IMR-90 (cell line): ENCODE data around the gene NUBPL. TPM values are rescaled to one million over a fixed set of nuclear protein-coding genes. Genes with fewer than 3 reads are reported as not detected.
"Not testable (repeated sequence)": the region's sequence is repeated elsewhere in the genome, so short reads cannot be mapped to it uniquely, and the experiment has no call there.

Experiments
- ATAC-seq: fragments of 200-7000 bp; cut with Tn5 transposase; 2 replicates; pipeline ENCODE4 v1.9.1; 2020; ENCODE audit warnings: low read depth, mild to moderate bottlenecking, moderate library complexity
- BruUV-seq: library from RNA; stranded (reverse); fragments of 400-500 nt; replicated peaks from 2 replicates; lab custom pipeline; 2021; lab: Mats Ljungman, UMichigan
- CTCF ChIA-PET: fragments of 300-600 bp; formaldehyde crosslinking; extraction: SDS; loops from one replicate; lab custom pipeline; 2021; ENCODE audit warnings: antibody characterized with exemption; lab: Yijun Ruan, JAX
- POLR2A ChIA-PET: fragments of 300-600 bp; sonication (Branson Sonifier 250); formaldehyde crosslinking; loops from one replicate; lab custom pipeline; 2022; ENCODE audit warnings: antibody characterized with exemption; ENCODE audit not compliant: unreplicated experiment; lab: Charles Lee
- DNase-seq: peaks from one replicate; pipeline ENCODE4 v3.0.0; 2013
- H2AFZ ChIP-seq: replicated peaks from 2 replicates; pipeline ENCODE3; 2013; ENCODE audit warnings: low read length, mild to moderate bottlenecking; ENCODE audit not compliant: poor library complexity
- H2AK5ac ChIP-seq: 2 replicates; pipeline ENCODE4 v1.6.1; 2013; ENCODE audit warnings: low read depth, low read length, inconsistent platforms
- H2AK9ac ChIP-seq: replicated peaks from 2 replicates; pipeline ENCODE3; 2013; ENCODE audit warnings: mild to moderate bottlenecking, low read depth, low read length, moderate library complexity; ENCODE audit not compliant: poor library complexity
- H2BK120ac ChIP-seq: 2 replicates; pipeline ENCODE4 v1.6.1; 2013; ENCODE audit warnings: low read depth, low read length, inconsistent platforms
- H2BK15ac ChIP-seq: 3 replicates; pipeline ENCODE4 v1.6.1; 2013; ENCODE audit warnings: low read depth, low read length, inconsistent platforms
- H2BK20ac ChIP-seq: 2 replicates; pipeline ENCODE4 v1.6.1; 2013; ENCODE audit warnings: low read depth, mild to moderate bottlenecking, inconsistent platforms, low read length, moderate library complexity
- H2BK5ac ChIP-seq: 2 replicates; pipeline ENCODE4 v1.6.1; 2013; ENCODE audit warnings: mild to moderate bottlenecking, low read depth, low read length, inconsistent platforms; ENCODE audit not compliant: poor library complexity, severe bottlenecking
- H3K14ac ChIP-seq: replicated peaks from 2 replicates; pipeline ENCODE4 v1.6.1; 2013; ENCODE audit warnings: low read depth, low read length, inconsistent platforms
- H3K18ac ChIP-seq: 2 replicates; pipeline ENCODE4 v1.6.1; 2013; ENCODE audit warnings: low read depth, low read length, control low read depth
- H3K23ac ChIP-seq: 2 replicates; pipeline ENCODE4 v1.6.1; 2013; ENCODE audit warnings: low read depth, low read length, inconsistent platforms
- H3K27ac ChIP-seq: 2 replicates; pipeline ENCODE4 v1.5.1; 2013; ENCODE audit warnings: mild to moderate bottlenecking, control low read depth, low read length; ENCODE audit not compliant: insufficient read depth
- H3K27me3 ChIP-seq: 2 replicates; pipeline ENCODE4 v1.6.1; 2013; ENCODE audit warnings: low read length; ENCODE audit not compliant: control insufficient read depth, insufficient read depth
- H3K36me3 ChIP-seq: 2 replicates; pipeline ENCODE4 v1.6.1; 2013; ENCODE audit warnings: low read length, mixed read lengths; ENCODE audit not compliant: control insufficient read depth, insufficient read depth
- H3K4ac ChIP-seq: 2 replicates; pipeline ENCODE4 v1.6.1; 2013; ENCODE audit warnings: low read depth, low read length, inconsistent platforms
- H3K4me1 ChIP-seq: 2 replicates; pipeline ENCODE4 v1.6.1; 2013; ENCODE audit warnings: low read length, mixed read lengths; ENCODE audit not compliant: control insufficient read depth, insufficient read depth
- H3K4me2 ChIP-seq: 2 replicates; pipeline ENCODE4 v1.6.1; 2013; ENCODE audit warnings: low read depth, mild to moderate bottlenecking, control low read depth, low read length, moderate library complexity
- H3K4me3 ChIP-seq: 2 replicates; pipeline ENCODE4 v1.5.1; 2013; ENCODE audit warnings: low read depth, mild to moderate bottlenecking, control low read depth, low read length, moderate library complexity; ENCODE audit not compliant: insufficient read depth
- H3K56ac ChIP-seq: 2 replicates; pipeline ENCODE4 v1.6.1; 2013; ENCODE audit warnings: low read length, inconsistent platforms; ENCODE audit not compliant: insufficient read depth; ENCODE audit errors: extremely low read depth
- H3K79me1 ChIP-seq, 2 experiments: 2 replicates each; pipeline ENCODE4 v1.6.1; 2013; ENCODE audit warnings: low read length in 2 of 2, inconsistent platforms in 1 of 2, low read depth in 1 of 2
- H3K9ac ChIP-seq: 2 replicates; pipeline ENCODE4 v1.6.1; 2013; ENCODE audit warnings: low read depth, low read length, control low read depth
- H3K9me1 ChIP-seq: 2 replicates; pipeline ENCODE4 v1.6.1; 2013; ENCODE audit warnings: low read length, inconsistent platforms; ENCODE audit not compliant: insufficient read depth
- H3K9me3 ChIP-seq: 2 replicates; pipeline ENCODE4 v1.6.1; 2013; ENCODE audit warnings: low read length; ENCODE audit not compliant: control insufficient read depth, insufficient read depth
- H4K20me1 ChIP-seq: 2 replicates; pipeline ENCODE4 v1.6.1; 2013; ENCODE audit warnings: low read length, inconsistent platforms; ENCODE audit not compliant: insufficient read depth
- H4K5ac ChIP-seq: 2 replicates; pipeline ENCODE4 v1.6.1; 2013; ENCODE audit warnings: mild to moderate bottlenecking, low read depth, low read length, control low read depth
- H4K8ac ChIP-seq, 2 experiments: 2 replicates each; pipeline ENCODE4 v1.6.1; 2013; ENCODE audit warnings: low read depth in 2 of 2, low read length in 2 of 2, control low read depth in 1 of 2, inconsistent platforms in 1 of 2
- H4K91ac ChIP-seq: 2 replicates; pipeline ENCODE4 v1.6.1; 2013; ENCODE audit warnings: low read depth, low read length, inconsistent platforms; ENCODE audit not compliant: insufficient read depth
- WGBS, 2 experiments: methylation state at CpG; one replicate each; pipeline versions ENCODE4 v1.1.5 to v1.1.7; 2013; ENCODE audit warnings: missing lambda C conversion rate in 2 of 2; ENCODE audit not compliant: insufficient read length in 1 of 2; ENCODE audit errors: extremely low coverage in 2 of 2; 5-methylcytosine and 5-hydroxymethylcytosine counted together
- dilution Hi-C: fragments of 300-500 bp; cut with HindIII; formaldehyde crosslinking; loops from one replicate; pipeline ENCODE4 v1.14.3; 2018; ENCODE audit warnings: low sequenced_read_pairs; ENCODE audit not compliant: unreplicated experiment
- in situ Hi-C: fragments of 300-500 bp; cut with MboI; formaldehyde crosslinking; loops from 3 replicates; pipeline ENCODE4 v1.14.3; 2019; ENCODE audit warnings: low sequenced_read_pairs, inconsistent platforms, mixed read lengths
- intact Hi-C: fragments of 100-400 bp; cut with micrococcal nuclease; formaldehyde crosslinking; loops from 2 replicates; pipeline ENCODE4 v1.10.0; 2022
- polyA plus RNA-seq, 3 experiments: library from polyadenylated mRNA; depleted of rRNA; stranded (reverse); fragments of >200 nt; gene quantifications; 2 replicates each; pipeline ENCODE4 v1.2.3, GENCODE V29; 2012; ENCODE audit warnings: low replicate concordance in 1 of 3
- total RNA-seq: library from RNA; depleted of rRNA; stranded (reverse); fragments of >200 nt; gene quantifications from 2 replicates; pipeline ENCODE4 v1.2.3, GENCODE V29; 2012

NUBPL gene
- total and polyA plus RNA-seq, 2 of the 4 experiments (the other 2 are of a cell fraction), result 5.4 to 11.5 TPM

DNA sequence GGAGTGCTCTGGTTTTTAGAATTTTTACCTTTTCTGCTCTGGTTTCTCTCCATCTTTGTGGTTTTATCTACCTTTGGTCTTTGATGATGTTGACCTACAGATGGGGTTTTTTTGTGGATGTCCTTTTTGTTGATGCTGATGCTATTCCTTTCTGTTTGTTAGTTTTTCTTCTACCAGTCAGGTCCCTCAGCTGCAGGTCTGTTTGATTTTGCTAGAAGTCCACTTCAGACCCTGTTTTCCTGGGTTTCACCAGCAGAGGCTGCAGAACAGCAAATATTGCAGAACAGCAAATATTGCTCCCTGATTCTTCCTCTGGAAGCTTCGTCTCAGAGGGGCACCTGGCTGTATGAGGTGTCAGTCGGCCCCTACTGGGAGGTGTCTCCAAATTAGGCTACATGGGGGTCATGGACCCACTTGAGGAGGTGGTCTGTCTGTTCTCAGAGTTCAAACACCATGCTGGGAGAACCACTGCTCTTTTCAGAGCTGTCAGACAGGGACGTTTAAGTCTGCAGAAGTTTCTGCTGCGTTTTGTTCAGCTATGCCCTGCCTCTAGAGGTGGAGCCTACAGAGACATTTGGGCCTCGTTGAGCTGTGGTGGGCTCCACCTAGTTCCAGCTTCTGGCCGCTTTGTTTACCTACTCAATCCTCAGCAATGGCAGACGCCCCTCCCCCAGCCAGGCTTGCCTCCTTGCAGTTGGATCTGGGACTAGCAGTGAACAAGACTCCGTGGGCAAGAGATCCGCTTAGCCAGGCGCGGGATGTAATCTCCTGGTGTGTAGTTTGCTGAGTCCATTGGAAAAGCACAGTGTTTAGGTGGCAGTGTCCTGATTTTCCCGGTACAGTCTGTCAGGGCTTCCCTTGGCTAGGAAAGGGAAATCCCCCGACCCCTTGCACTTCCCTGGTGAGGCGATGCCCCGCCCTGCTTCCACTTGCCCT is 250.8 kb downstream of the NUBPL start:
- H4K8ac ChIP-seq, H2BK5ac ChIP-seq, H3K4me2 ChIP-seq, H3K36me3 ChIP-seq, H3K9me1 ChIP-seq, DNase-seq, H3K14ac ChIP-seq, in situ Hi-C loops, H3K4ac ChIP-seq, CTCF ChIA-PET, H2BK120ac ChIP-seq, H2BK15ac ChIP-seq, H4K91ac ChIP-seq, H3K9ac ChIP-seq, H3K27me3 ChIP-seq, H3K27ac ChIP-seq, H3K56ac ChIP-seq, H3K23ac ChIP-seq, H2AK9ac ChIP-seq, H2BK20ac ChIP-seq, H4K20me1 ChIP-seq, H3K4me3 ChIP-seq, H4K5ac ChIP-seq, H3K4me1 ChIP-seq, ATAC-seq, H3K18ac ChIP-seq, BruUV-seq, H2AFZ ChIP-seq, H3K9me3 ChIP-seq, POLR2A ChIA-PET, dilution Hi-C loops, H3K79me1 ChIP-seq, H2AK5ac ChIP-seq: not testable (repeated sequence)
- intact Hi-C loops, result loop anchor here (2.0 kb wide), 1 partner anchor 29 kb away; no protein-coding TSS in a partner anchor
- 59% methylated on average over 5 of the region's 15 CpGs; no CpG with 5 or more reads in 1 of the 2 experiments for WGBS, 2 experiments

GRCh38 chr14:31813724-31814490 is 252.7 kb downstream of the NUBPL start:
- DNase-seq, H3K9ac ChIP-seq, H3K4ac ChIP-seq, H3K56ac ChIP-seq, H3K9me3 ChIP-seq, in situ Hi-C loops, H2AK5ac ChIP-seq, H3K9me1 ChIP-seq, H3K27ac ChIP-seq, H3K4me2 ChIP-seq, H4K5ac ChIP-seq, dilution Hi-C loops, H3K14ac ChIP-seq, H4K20me1 ChIP-seq, H2AFZ ChIP-seq, ATAC-seq, H3K18ac ChIP-seq, H2BK5ac ChIP-seq, POLR2A ChIA-PET, H3K36me3 ChIP-seq, CTCF ChIA-PET, H3K27me3 ChIP-seq, H3K23ac ChIP-seq, intact Hi-C loops, H2BK20ac ChIP-seq, H2AK9ac ChIP-seq, H4K8ac ChIP-seq, H3K4me3 ChIP-seq, H2BK120ac ChIP-seq, H2BK15ac ChIP-seq, H4K91ac ChIP-seq, H3K79me1 ChIP-seq, H3K4me1 ChIP-seq, BruUV-seq: not testable (repeated sequence)
- no CpG with 5 or more reads among the region's 2 CpGs for WGBS, 2 experiments
